HUDEP-2 (cell line): ENCODE measurements around the gene RPL28.
"Not testable (repeated sequence)": the region's sequence is repeated elsewhere in the genome, so short reads cannot be mapped to it uniquely, and the experiment has no call there.

Source experiments
- DNase-seq, 76 experiments: peaks; one replicate each; lab custom pipeline; 2025; ENCODE audit not compliant: unreplicated experiment in 76 of 76; lab: John Stamatoyannopoulos, UW

Gene RPL28

DNA sequence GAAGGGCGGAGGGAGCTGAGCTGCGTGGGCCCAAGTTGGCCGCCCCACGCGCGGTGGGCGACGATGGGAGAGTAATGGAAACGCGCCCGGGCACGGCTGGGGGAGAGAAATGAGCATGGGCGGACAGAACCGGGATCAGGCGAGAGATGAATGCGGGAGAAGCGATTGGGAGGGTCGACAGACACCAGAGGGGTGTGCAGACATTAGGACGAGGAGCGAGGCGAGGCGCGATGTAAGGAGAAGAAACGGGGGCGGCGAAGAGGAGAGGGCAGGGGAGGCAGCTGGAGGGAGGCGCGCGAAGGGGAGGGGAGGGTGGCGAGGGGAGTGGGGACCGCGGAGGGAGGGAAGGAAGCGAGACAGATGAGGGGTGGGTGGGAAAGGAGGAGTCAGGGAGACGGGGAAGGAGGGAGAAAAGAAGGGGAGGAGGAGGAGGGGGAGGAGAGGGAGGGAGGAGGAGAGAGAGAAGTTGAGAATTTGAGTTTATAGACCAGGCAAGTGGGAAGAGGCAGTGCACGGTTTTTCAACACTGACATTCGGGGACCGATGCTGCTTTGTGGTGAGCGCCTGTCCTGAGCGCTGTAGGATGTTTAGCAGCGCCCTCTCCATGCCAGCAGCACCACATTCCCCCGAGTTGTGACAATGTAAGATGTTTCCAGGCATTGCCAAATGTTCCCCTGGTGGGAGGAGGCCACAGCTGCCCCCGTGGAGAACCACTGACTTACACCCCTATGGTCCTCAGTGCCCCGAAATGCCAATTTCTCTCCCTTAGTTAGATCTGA is 57.5 kb downstream of the RPL28 start, which contains the start of gene SHISA7:
SHISA7 (minus strand) TSS at position 256 of the 779 bp plus-strand sequence. CDS start 437 bp downstream, outside the sequence.
- DNase-seq: peak in 59 of 76 experiments; percentile 54 to 93 (median 77)

DNA sequence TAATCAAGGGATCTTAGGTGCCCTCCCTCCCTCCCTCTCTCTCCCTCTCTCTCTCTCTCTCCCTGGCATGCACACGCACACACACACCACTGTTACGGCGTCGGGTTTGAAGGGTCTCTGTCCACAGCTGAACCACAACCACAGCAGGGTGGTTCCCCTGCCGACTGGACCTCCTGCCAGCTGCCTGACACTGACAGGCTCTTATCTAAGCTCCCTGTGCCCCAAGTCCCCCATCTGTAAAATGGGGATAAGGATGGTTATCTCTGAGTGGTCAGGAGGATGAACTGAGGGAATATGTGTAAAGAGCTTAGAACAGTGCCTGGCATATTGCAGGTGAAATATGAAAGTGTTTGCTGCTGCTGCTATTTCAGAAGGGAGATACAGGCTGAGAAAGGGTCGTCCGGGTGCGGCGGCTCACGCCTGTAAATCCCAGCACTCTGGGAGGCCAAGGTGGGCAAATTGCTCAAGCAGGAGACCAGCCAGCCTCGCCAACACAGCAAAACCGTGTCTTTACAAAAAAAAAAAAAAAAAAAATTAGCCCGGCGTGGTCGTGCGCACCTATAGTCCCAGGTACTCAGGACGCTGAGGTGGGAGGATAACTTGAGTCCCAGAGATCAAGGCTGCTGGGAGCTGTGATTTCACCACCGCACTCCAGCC is 58.2 kb downstream of the RPL28 start:
- DNase-seq: peak in 74 of 76 experiments; percentile 77 to 99 (median 91)

DNA sequence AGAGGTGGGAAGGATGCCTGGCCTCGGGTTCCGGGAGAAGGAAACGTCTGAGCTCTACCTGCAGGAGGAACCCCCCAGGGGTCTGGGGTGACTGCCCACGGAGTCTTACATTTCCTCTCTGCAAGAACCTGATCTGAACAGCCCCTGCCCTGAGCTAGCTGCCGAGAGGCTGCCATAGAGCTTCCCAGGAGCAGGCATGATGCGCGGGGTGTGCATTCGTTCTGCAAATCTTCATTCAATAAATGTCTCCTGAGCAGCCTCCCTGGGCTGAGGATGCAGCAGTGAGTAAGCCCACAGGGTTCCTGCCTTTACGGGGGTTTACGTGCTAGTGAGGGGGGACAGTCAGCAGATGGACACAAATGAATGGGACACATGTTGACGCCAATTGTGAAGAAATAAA is 58.9 kb downstream of the RPL28 start:
- DNase-seq: no peak

DNA sequence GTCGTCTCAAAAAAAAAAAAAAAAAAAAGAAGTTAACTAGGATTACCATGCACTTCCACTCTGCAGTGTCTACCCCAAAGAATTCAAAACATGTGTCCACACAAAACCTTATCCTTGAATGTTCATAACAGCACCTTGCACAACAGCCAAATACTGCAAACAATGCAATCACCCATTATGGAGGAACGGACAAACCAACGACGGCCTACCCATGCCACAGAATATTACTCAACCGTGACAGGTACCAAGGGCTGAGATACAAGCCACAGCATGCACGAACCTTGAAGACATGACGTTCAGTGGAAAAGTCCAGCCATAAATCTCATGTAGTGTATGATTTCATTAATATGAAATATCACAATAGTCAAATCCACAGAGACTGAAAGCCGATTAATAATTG is 60.3 kb downstream of the RPL28 start:
- no peak for DNase-seq

DNA sequence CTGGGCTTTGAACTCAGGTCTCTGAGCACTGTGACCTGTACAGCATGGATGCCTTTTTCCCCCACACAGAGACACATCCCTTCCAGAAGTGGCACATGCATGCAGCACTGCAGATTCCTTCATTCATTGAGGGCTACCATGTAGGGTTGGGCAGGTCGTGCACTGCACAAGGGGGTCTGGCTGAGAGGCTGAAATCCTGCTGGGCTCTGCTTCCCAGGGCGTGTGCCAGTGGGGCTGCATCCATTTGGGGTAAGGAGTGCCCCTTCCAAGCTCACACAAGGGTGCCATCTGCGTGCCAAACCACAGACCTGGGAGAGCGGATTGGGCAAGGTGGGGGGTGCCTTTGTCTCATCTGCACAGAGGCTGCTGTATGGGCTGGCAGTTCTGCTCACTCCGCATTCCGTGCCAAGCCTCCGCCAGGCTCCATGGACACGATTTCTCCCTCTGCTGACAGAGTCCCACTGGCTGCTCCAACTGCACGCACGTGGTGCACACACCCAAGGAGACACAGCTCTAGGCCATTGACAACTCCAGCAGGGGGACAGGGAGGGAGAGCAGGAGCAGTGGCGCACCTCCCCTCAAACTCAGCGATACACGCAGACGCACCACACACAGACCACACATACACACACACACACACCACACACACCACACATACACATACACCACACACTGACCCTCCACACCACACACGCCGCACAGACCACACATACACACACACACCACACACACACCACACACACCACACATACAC is 61.9 kb downstream of the RPL28 start:
- DNase-seq: peak in 64 of 76 experiments; percentile 22 to 83 (median 62)

DNA sequence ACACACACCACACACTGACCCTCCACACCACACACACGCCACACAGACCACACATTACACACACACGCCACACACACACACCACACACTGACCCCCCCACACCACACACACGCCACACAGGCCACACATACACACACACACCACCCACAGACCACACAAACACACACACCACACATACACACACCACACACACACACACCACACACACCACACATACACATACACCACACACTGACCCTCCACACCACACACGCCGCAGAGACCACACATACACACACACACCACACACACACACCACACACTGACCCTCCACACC is 62.4 kb downstream of the RPL28 start:
- DNase-seq: not testable (repeated sequence)

DNA sequence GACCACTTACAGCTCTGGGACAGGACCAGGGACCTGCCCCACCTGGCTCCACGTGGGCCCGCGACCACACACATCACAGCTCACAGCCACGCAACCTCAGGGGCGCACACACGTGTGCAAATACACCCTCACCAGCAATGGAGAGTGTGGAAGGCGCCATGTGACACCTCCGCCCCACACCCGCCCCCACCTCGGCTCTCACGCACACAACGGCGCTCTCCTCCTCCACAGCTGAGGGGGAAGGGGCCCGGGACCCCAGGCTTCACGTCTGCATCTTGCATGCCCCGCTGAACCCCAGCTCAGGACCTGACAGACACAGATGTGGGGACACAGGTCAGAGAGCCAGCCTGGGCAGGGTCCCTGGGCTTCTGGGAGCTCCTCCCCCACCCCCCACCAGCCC is 63.7 kb downstream of the RPL28 start:
- DNase-seq: no peak

DNA sequence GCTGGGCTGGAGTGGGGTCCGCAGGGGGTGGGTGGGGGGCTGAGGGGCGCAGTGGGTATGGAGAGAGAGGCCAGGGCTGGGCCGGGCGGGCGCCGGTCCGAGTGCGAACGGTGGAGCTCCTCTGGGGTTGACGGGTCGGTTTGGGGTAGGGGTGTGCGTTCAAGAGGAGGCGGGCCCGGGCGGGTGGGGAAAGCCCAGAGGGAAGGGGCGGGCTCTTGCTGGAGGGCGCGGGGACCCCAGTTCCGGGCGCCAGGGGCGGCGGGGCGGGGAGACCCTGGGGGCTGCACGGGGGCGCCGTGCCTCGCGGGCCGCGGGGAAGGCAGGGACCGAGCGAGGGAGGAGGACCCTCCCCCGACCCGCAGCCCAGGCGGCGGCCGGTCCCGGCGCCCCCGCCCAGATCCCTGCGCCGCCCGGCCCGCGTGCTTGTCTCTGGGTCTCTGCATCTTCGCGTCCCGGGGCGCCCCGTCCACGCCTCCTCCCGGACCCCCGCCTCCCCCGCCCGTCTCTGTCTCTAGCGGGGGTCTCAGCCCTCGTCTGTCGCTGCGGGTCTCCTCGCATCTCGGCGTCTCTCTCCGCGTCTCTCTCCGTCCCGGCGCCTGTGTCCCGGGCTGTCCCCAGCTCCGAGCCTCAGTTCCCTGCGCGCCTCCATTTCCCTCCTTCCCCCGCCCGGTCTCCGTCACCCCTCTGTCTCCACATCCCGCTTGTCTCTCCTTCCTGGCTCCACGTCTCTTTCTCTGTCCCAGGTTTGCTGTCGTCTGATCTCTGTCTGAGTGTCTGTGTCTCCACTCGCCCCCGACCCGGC is 65.6 kb downstream of the RPL28 start:
- peak in 1 of 76 experiments; percentile 19 for DNase-seq

DNA sequence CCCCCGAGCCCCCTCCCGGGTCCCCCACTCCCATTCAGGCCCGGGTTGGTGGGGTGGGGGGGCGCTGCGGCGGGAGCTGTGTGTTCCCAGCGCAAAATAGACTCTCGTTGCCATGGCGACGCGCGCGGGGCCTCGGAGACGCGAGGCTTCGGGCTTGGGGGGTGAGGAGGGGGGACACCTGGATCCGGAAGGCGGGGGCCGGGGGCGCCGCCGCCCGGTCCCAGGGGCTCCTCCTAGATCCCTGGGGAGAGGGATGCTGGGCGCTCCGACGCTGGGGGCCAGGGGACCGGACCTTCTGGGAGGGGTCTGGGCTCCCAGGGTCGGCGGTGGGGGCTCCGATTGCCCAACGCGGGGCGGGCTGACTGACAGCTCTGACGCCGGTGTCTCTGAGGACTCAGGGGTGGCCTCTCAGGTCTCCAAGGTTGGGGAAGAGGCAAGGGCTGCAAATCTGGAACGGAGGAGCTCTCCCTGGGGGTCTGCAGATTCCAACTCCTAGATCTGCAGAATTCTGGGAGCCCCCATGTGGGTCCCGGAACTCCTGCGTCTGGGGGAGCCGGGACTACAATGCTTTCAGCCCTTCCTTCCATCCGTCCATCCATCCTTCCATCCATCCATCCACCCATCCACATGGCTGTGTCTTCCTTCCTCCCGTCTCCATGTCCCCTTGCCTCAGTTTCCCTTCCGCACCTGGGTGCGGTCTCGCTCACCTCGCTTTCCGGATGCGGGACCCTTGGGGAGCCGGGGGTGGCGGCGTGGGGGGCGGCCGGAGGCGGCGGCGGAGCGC is 66.4 kb downstream of the RPL28 start:
- peak in 1 of 76 experiments; percentile 26 for DNase-seq
